HG03066 (cell line): ENCODE results near the gene HS3ST5.

Source experiments
- ATAC-seq: cut with Tn5 transposase; IDR thresholded peaks from one replicate; pipeline ENCODE4 v1.9.1; 2021; ENCODE audit warnings: low read depth; ENCODE audit not compliant: unreplicated experiment

HS3ST5 gene

GRCh38 chr6:114009192-114009591 is 333.6 kb downstream of the HS3ST5 start:
- no peak for ATAC-seq

DNA sequence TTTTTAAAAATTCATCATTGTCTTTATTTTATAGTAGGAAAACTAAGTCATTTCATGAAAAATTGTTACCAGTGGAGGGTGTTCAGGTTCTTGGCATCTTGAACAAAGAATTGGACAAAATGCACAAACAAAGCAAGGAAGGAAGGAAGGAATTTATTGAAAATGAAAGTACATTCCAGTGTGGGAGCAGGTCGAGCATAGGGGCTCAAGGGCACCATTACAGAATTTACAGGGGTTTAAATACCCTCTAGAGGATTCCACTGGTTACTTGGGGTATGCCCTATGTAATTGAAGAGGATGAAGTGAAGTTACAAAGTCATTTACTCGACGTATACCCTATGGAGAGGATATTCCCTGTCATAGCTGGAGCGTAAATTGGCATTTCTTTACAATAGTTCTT is 334.5 kb downstream of the HS3ST5 start:
- no peak for ATAC-seq

DNA sequence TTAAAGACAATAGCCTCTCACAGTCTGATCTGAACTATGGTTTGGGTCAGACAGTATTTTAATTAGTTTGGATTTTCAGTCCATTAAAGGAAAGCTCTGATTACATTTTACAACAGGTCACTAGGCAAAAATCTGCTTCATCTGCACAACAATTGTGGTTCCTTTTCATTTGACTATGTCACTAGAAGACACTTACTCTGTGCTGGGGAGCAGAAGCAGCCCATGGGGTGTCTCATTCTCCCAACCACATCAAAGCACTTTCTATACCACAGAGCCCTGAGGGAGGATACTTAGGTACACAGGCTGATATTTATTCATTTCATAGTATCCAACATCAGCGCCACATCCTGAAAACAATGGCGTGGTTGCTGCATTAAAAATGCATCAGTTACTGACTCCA is 335.3 kb downstream of the HS3ST5 start:
- no peak for ATAC-seq
